Progenitor cell of endocrine pancreas (in vitro differentiated cells): ENCODE results near the gene SLC25A6. TPM values are rescaled to one million over a fixed set of nuclear protein-coding genes. Genes with fewer than 3 reads are reported as not detected.
A peak's percentile ranks its signal among the peaks of the same experiment; 100 is the strongest.

ENCODE experiments used
- DNase-seq: peaks from one replicate; pipeline ENCODE4 v3.0.0; 2021; ENCODE audit warnings: low spot score; ENCODE audit not compliant: unreplicated experiment
- H3K27ac Mint-ChIP-seq: 2 replicates; pipeline ENCODE4 v1.8.0; 2021; ENCODE audit warnings: mild to moderate bottlenecking, moderate library complexity, mixed read lengths
- H3K27me3 Mint-ChIP-seq: 2 replicates; pipeline ENCODE4 v1.8.0; 2021; ENCODE audit warnings: mixed read lengths
- H3K36me3 Mint-ChIP-seq: 2 replicates; pipeline ENCODE4 v1.8.0; 2022; ENCODE audit warnings: mixed read lengths; ENCODE audit not compliant: insufficient read depth
- H3K4me1 Mint-ChIP-seq: 2 replicates; pipeline ENCODE4 v1.8.0; 2021; ENCODE audit warnings: low read depth, mixed read lengths
- H3K4me3 Mint-ChIP-seq: 2 replicates; pipeline ENCODE4 v1.8.0; 2021; ENCODE audit warnings: low read depth, mild to moderate bottlenecking, moderate library complexity, mixed read lengths
- H3K9me3 Mint-ChIP-seq: 2 replicates; pipeline ENCODE4 v1.8.0; 2021; ENCODE audit warnings: low read depth, mixed read lengths
- CTCF ChIP-seq: fragments of 200-600 bp; sonication (generic); IDR thresholded peaks from one replicate; pipeline ENCODE4 v1.5.0; 2021; ENCODE audit warnings: antibody characterized with exemption, mild to moderate bottlenecking; ENCODE audit not compliant: unreplicated experiment
- total RNA-seq: library from RNA; stranded (reverse); gene quantifications from 2 replicates; pipeline ENCODE4 v1.2.1, GENCODE V29; 2021

The SLC25A6 gene
- total RNA-seq, 1 donor from 2014 or later, result 387 TPM

DNA sequence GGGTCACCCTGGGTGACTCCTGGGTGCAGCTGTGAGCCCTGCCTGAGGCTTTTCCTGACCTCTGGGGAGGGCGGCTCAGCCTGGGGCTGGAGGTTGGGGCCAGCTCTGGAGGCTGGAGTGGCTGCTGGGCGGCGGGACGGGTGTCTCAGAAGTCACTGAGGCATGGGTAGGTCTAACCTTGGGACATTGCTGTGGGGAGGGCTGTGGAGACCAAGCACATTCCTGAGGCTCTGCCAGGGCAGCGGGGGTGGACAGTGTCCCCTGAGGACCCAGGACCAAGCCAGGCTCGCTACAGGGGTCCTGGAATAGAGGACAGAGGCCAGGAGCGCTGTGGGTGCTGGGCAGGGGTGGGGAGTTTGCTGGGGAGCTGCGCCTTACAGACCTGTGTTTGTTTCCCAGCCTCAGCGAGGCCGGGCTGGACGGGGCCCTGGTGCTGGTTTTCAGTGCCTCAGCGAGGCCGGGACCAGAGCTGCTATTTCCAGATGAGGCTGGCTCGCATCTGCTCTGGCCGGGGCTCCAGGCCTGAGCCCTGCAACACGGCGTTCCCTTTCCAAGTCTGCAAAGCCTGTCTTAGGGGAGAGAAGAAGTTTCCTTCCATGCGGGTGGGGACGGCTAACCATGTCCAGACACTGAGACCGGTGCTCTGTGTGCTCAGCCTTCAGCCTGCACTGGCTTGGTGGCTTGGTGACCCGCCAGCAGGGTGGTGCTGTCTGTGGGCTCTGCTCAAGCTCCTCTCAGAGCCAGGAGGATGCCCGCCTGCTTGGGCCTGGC, 3.0 kb upstream of the SLC25A6 start:
- H3K27me3 Mint-ChIP-seq, result no peaks in the 10 kb centered on the region
- DNase-seq, result no peak
- no peak for TF ChIP-seq CTCF
- no peak overlapping the region for H3K27ac Mint-ChIP-seq
- H3K4me1 Mint-ChIP-seq, result peaks cover 20% of the 10 kb centered on the region
- peak overlapping the region; percentile 56 for H3K4me3 Mint-ChIP-seq
- no peaks in the 10 kb centered on the region for H3K9me3 Mint-ChIP-seq
- peaks cover 13% of the 10 kb centered on the region for H3K36me3 Mint-ChIP-seq

GRCh38 chrX:1393871-1394615, 2.1 kb upstream of the SLC25A6 start:
- Mint-ChIP-seq H3K36me3 (peaks cover 15% of the 10 kb centered on the region), H3K4me1 (peaks cover 20% of the 10 kb centered on the region), H3K9me3 (no peaks in the 10 kb centered on the region), H3K27ac (peak overlapping the region; percentile 85), H3K4me3 (peak overlapping the region; percentile 94), H3K27me3 (no peaks in the 10 kb centered on the region)
- no peak for TF ChIP-seq CTCF
- DNase-seq, result no peak

DNA sequence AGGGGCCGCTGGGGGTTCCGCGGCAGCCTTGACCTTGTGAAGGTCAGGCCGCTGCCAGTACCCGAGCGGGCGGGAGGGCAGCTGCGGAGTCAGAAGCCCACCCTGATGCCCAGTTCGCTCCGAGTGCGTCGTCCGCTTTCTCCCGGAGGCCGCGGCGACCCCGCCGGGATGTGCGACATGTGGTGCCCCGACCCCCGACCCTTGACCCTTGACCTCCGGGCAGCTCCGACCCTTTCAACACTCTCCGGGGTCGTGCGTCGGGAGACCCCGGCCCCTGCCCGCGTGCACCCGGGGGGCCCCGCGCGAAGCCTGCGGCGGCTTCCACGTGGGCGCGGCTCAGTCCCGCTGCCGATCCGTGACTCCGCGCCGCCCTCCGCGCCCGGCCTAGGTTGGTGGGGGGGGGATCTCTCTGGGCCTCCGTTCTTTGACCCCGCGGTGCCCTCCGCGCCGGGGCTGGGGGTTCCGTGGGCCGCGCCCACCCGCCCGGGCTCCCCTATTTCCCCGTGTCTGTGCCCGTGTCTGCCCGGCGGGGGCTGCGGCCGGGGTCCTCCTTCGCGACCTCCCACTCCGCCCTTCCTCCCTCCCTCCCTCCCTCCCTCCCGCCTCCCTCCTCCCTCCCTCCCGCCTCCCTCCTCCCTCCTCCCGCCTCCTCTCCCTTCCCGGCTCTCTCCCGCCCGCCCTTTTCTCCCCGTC, 609 bp upstream of the SLC25A6 start:
- H3K9me3 Mint-ChIP-seq, result no peaks in the 10 kb centered on the region
- peak; percentile 50 for DNase-seq
- peak overlapping the region; percentile 94 for H3K27ac Mint-ChIP-seq
- peaks cover 25% of the 10 kb centered on the region for H3K36me3 Mint-ChIP-seq
- H3K27me3 Mint-ChIP-seq, result no peaks in the 10 kb centered on the region
- H3K4me3 Mint-ChIP-seq, result peak overlapping the region; percentile 94
- TF ChIP-seq CTCF, result no peak
- H3K4me1 Mint-ChIP-seq, result peaks cover 24% of the 10 kb centered on the region

- H3K9me3 Mint-ChIP-seq, result no peaks in the 10 kb centered on the region
- peak overlapping the region; percentile 97 for H3K27ac Mint-ChIP-seq
- no peaks in the 10 kb centered on the region for H3K27me3 Mint-ChIP-seq
- peaks cover 24% of the 10 kb centered on the region for H3K4me1 Mint-ChIP-seq
- H3K4me3 Mint-ChIP-seq, result peak overlapping the region; percentile 94
- peak; percentile 96 for DNase-seq
- peaks cover 27% of the 10 kb centered on the region for H3K36me3 Mint-ChIP-seq
- no peak for TF ChIP-seq CTCF
Measured at GRCh38 chrX:1391370-1391706, 575 bp downstream of the SLC25A6 start.
